Measurements from ENCODE around the gene TCF7L2. TPM values are rescaled to one million over a fixed set of nuclear protein-coding genes. Genes with fewer than 3 reads are reported as not detected.

TCF7L2 gene
- polyA plus RNA-seq, 3 donors: 47.8 to 51.4 (median 49.2) TPM

GRCh38 chr10:112938808-112939482 is 11.1 kb upstream of the TCF7L2 start:
- no peak for DNase-seq

- no peak for DNase-seq
These were observed 4.2 kb upstream of the TCF7L2 start for GRCh38 chr10:112945811-112946210.

- DNase-seq: no peak
These were observed 3.4 kb upstream of the TCF7L2 start for GRCh38 chr10:112946649-112947048.

- no peak for DNase-seq
These were observed 1.9 kb upstream of the TCF7L2 start for GRCh38 chr10:112948196-112948595.

GRCh38 chr10:112949143-112949823 is 764 bp upstream of the TCF7L2 start:
- DNase-seq: no peak

- DNase-seq: peak; percentile 46
These were observed 789 bp downstream of the TCF7L2 start for GRCh38 chr10:112950714-112951358.

GRCh38 chr10:112951359-112952281 is 1.6 kb downstream of the TCF7L2 start:
- peak; percentile 79 for DNase-seq

GRCh38 chr10:112952282-112953173 is 2.5 kb downstream of the TCF7L2 start:
- DNase-seq: peak; percentile 34

GRCh38 chr10:112953174-112954159 is 3.4 kb downstream of the TCF7L2 start:
- peak; percentile 41 for DNase-seq

GRCh38 chr10:112954974-112955581 is 5.0 kb downstream of the TCF7L2 start:
- DNase-seq: no peak

- peak; percentile 68 for DNase-seq
These were observed 5.8 kb downstream of the TCF7L2 start for GRCh38 chr10:112955582-112956421.

- no peak for DNase-seq
These were observed 6.7 kb downstream of the TCF7L2 start for GRCh38 chr10:112956631-112957350.

GRCh38 chr10:112957640-112958092 is 7.6 kb downstream of the TCF7L2 start:
- peak; percentile 20 for DNase-seq

GRCh38 chr10:112958275-112958995 is 8.4 kb downstream of the TCF7L2 start:
- peak; percentile 57 for DNase-seq

GRCh38 chr10:112959207-112959838 is 9.3 kb downstream of the TCF7L2 start:
- DNase-seq: peak; percentile 29

- DNase-seq: no peak
These were observed 10.2 kb downstream of the TCF7L2 start for GRCh38 chr10:112960151-112960681.

All from renal pelvis (tissue), 4 donors.